ENCODE results near the gene BAK1. TPM values are rescaled to one million over a fixed set of nuclear protein-coding genes. Genes with fewer than 3 reads are reported as not detected.

Gene BAK1
- total RNA-seq, 1 donor from 2014 or later = 11.5 TPM

DNA sequence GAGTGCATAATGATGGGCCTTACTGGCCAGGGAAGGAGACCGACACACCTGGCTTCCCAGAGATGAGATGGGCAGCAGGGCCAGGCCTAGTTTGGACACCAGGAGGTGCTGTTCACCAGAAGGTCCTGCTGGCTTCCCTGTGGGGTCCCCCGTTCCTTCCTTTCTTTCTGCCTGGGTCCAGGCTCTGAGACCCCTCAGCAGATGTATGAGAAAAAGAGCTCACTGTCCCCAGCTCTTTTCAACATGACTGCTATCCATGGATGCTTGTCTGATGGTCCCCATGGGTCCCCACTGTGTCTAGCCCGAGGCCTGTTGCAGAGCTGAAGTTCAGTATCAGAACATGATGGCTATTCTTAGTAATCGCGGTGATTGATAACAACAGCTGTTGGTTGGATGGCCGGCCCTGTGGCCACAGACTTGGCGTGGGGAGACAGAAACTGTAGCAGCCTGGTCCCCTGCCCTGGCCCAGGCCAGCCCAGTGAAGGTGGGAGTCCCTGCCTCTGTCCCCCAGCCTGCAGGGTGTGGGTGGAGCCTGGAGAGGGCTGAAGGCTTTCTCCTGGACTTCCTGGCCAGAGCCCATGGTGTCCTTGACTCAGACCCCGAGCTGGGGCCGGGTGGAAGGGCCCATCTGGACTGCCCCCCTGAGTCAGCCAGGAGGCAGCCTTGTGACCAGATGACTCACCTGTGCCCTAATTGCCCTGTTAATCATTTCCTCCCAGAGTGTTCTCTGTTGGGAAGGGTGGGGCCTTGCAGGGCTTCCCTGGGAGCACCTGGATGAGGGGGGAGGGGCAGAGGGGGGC, 9.9 kb upstream of the BAK1 start:
- peaks cover 4% of the 10 kb centered on the region for H3K27me3 Mint-ChIP-seq (ENCODE audit: unreplicated experiment)
- H3K4me1 Mint-ChIP-seq (ENCODE audit: low read depth, unreplicated experiment) = peaks cover 9% of the 10 kb centered on the region
- peak; percentile 72 for TF ChIP-seq CTCF (IDR thresholded peaks at IDR 0.05; ENCODE audit: partially characterized antibody, unreplicated experiment)
- DNase-seq = peak; percentile 79
- H3K27ac Mint-ChIP-seq (ENCODE audit: unreplicated experiment) = no peak overlapping the region
- H3K4me3 Mint-ChIP-seq (ENCODE audit: unreplicated experiment) = no peak overlapping the region
- peaks cover 4% of the 10 kb centered on the region for H3K9me3 Mint-ChIP-seq (ENCODE audit: unreplicated experiment)
- no peaks in the 10 kb centered on the region for H3K36me3 Mint-ChIP-seq (ENCODE audit: unreplicated experiment)

DNA sequence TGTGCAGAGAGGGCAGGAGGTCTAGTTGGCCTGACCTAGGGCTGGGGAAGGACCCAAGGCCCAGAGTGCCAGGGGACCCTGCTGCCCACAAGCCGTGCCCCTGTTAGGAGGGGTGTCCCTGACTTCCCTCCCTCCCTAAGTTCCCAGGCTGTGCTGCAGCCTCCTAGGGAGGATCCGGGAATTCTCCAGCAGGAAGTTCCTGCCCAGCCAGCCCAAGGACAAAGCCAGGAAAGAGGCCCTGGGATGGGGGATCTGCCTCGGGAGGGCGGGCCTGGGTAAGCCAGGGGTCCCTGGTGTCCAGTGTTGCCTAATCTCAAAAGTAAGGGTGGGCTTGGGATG, 9.3 kb upstream of the BAK1 start:
- peaks cover 4% of the 10 kb centered on the region for H3K9me3 Mint-ChIP-seq (ENCODE audit: unreplicated experiment)
- peaks cover 9% of the 10 kb centered on the region for H3K4me1 Mint-ChIP-seq (ENCODE audit: low read depth, unreplicated experiment)
- H3K27ac Mint-ChIP-seq (ENCODE audit: unreplicated experiment) = no peak overlapping the region
- no peaks in the 10 kb centered on the region for H3K36me3 Mint-ChIP-seq (ENCODE audit: unreplicated experiment)
- peaks cover 5% of the 10 kb centered on the region for H3K27me3 Mint-ChIP-seq (ENCODE audit: unreplicated experiment)
- TF ChIP-seq CTCF (IDR thresholded peaks at IDR 0.05; ENCODE audit: partially characterized antibody, unreplicated experiment) = no peak
- H3K4me3 Mint-ChIP-seq (ENCODE audit: unreplicated experiment) = no peak overlapping the region
- DNase-seq = no peak

- TF ChIP-seq CTCF (IDR thresholded peaks at IDR 0.05; ENCODE audit: partially characterized antibody, unreplicated experiment) = no peak
- H3K4me3 Mint-ChIP-seq (ENCODE audit: unreplicated experiment) = no peak overlapping the region
- no peak for DNase-seq
- H3K27ac Mint-ChIP-seq (ENCODE audit: unreplicated experiment) = no peak overlapping the region
- peaks cover 9% of the 10 kb centered on the region for H3K4me1 Mint-ChIP-seq (ENCODE audit: low read depth, unreplicated experiment)
- H3K27me3 Mint-ChIP-seq (ENCODE audit: unreplicated experiment) = peaks cover 5% of the 10 kb centered on the region
- peaks cover 4% of the 10 kb centered on the region for H3K9me3 Mint-ChIP-seq (ENCODE audit: unreplicated experiment)
- no peaks in the 10 kb centered on the region for H3K36me3 Mint-ChIP-seq (ENCODE audit: unreplicated experiment)
Observed at GRCh38 chr6:33588894-33589293, 8.8 kb upstream of the BAK1 start.

GRCh38 chr6:33587529-33587928, 7.5 kb upstream of the BAK1 start:
- Mint-ChIP-seq H3K27me3 (ENCODE audit: unreplicated experiment) (peaks cover 9% of the 10 kb centered on the region), H3K27ac (ENCODE audit: unreplicated experiment) (no peak overlapping the region), H3K4me3 (ENCODE audit: unreplicated experiment) (no peak overlapping the region), H3K9me3 (ENCODE audit: unreplicated experiment) (peaks cover 2% of the 10 kb centered on the region), H3K36me3 (ENCODE audit: unreplicated experiment) (no peaks in the 10 kb centered on the region), H3K4me1 (ENCODE audit: low read depth, unreplicated experiment) (peaks cover 13% of the 10 kb centered on the region)
- TF ChIP-seq CTCF (IDR thresholded peaks at IDR 0.05; ENCODE audit: partially characterized antibody, unreplicated experiment) = no peak
- no peak for DNase-seq

- H3K4me3 Mint-ChIP-seq (ENCODE audit: unreplicated experiment) = no peak overlapping the region
- peaks cover 1% of the 10 kb centered on the region for H3K9me3 Mint-ChIP-seq (ENCODE audit: unreplicated experiment)
- TF ChIP-seq CTCF (IDR thresholded peaks at IDR 0.05; ENCODE audit: partially characterized antibody, unreplicated experiment) = no peak
- peaks cover 9% of the 10 kb centered on the region for H3K4me1 Mint-ChIP-seq (ENCODE audit: low read depth, unreplicated experiment)
- no peak for DNase-seq
- no peak overlapping the region for H3K27ac Mint-ChIP-seq (ENCODE audit: unreplicated experiment)
- no peaks in the 10 kb centered on the region for H3K36me3 Mint-ChIP-seq (ENCODE audit: unreplicated experiment)
- peaks cover 9% of the 10 kb centered on the region for H3K27me3 Mint-ChIP-seq (ENCODE audit: unreplicated experiment)
Observed at GRCh38 chr6:33586108-33586640, 6.1 kb upstream of the BAK1 start.

Measured in glutamatergic neuron (in vitro differentiated cells).